Common myeloid progenitor, CD34-positive (primary cell): ENCODE measurements around the gene HOXD3.

Experiments
- CTCF ChIA-PET: fragments of 350-600 bp; sonication (Branson Sonifier 250); formaldehyde crosslinking; loops from one replicate; lab custom pipeline; 2021; ENCODE audit warnings: antibody characterized with exemption; lab: Charles Lee
- POLR2A ChIA-PET: fragments of 350-600 bp; sonication (Branson Sonifier 250); formaldehyde crosslinking; loops from one replicate; lab custom pipeline; 2021; ENCODE audit warnings: antibody characterized with exemption; lab: Charles Lee
- DNase-seq, 3 donors: peaks; one replicate each; pipeline versions ENCODE4 v3.0.0 to v3.0.0-alpha.2; 2013
- H3K27ac ChIP-seq, 2 experiments: 1 replicate in 1 of 2; 2 replicates in 1 of 2; pipeline ENCODE4 v1.7.0; 2013; ENCODE audit warnings: inconsistent platforms in 2 of 2, low read length in 2 of 2, mild to moderate bottlenecking in 2 of 2, low read depth in 1 of 2, moderate library complexity in 1 of 2; ENCODE audit not compliant: severe bottlenecking in 2 of 2, insufficient read depth in 1 of 2, poor library complexity in 1 of 2
- H3K27me3 ChIP-seq, 5 experiments: replicated peaks in 2 of 5; 1 replicate in 3 of 5; 2 replicates in 2 of 5; pipeline versions ENCODE4 v1.6.1 to v1.7.0; 2013; ENCODE audit warnings: low read length in 4 of 5, mild to moderate bottlenecking in 2 of 5, moderate library complexity in 2 of 5, inconsistent platforms in 1 of 5; ENCODE audit not compliant: insufficient read depth in 5 of 5, control insufficient read depth in 4 of 5
- H3K36me3 ChIP-seq, 4 experiments: 1 replicate in 2 of 4; 2 replicates in 2 of 4; pipeline versions ENCODE4 v1.6.1 to v1.7.0; 2013; ENCODE audit warnings: low read length in 3 of 4, control low read depth in 1 of 4, mild to moderate bottlenecking in 1 of 4; ENCODE audit not compliant: control insufficient read depth in 4 of 4, insufficient read depth in 4 of 4
- H3K4me1 ChIP-seq, 4 experiments: 1 replicate in 3 of 4; 2 replicates in 1 of 4; pipeline versions ENCODE4 v1.6.1 to v1.7.1; 2013; ENCODE audit warnings: low read length in 3 of 4, mild to moderate bottlenecking in 3 of 4, control low read depth in 1 of 4, inconsistent platforms in 1 of 4, moderate library complexity in 1 of 4; ENCODE audit not compliant: control insufficient read depth in 4 of 4, insufficient read depth in 4 of 4; ENCODE audit errors: control extremely low read depth in 1 of 4
- H3K4me3 ChIP-seq, 7 experiments: 1 replicate in 4 of 7; 2 replicates in 3 of 7; pipeline versions ENCODE4 v1.5.1 to v1.7.0; 2013; ENCODE audit warnings: mild to moderate bottlenecking in 7 of 7, low read length in 6 of 7, moderate library complexity in 6 of 7, inconsistent platforms in 2 of 7, low read depth in 2 of 7, control low read depth in 1 of 7; ENCODE audit not compliant: insufficient read depth in 4 of 7, control insufficient read depth in 1 of 7; ENCODE audit errors: extremely low read depth in 1 of 7
- H3K9me3 ChIP-seq, 5 experiments: 1 replicate in 4 of 5; 2 replicates in 1 of 5; pipeline versions ENCODE4 v1.6.1 to v1.7.1; 2013; ENCODE audit warnings: low read length in 4 of 5, mild to moderate bottlenecking in 2 of 5, inconsistent platforms in 1 of 5, low read depth in 1 of 5, moderate library complexity in 1 of 5; ENCODE audit not compliant: control insufficient read depth in 4 of 5, insufficient read depth in 2 of 5; ENCODE audit errors: control extremely low read depth in 1 of 5
- WGBS: methylation state at CpG from one replicate; pipeline ENCODE4 v1.1.5; 2013; ENCODE audit not compliant: insufficient coverage; 5-methylcytosine and 5-hydroxymethylcytosine counted together

HOXD3 gene

GRCh38 chr2:176160986-176161824, 4.1 kb downstream of the HOXD3 start:
- no peaks in the 10 kb centered on the region for H3K36me3 ChIP-seq
- H3K4me1 ChIP-seq, result peaks cover 0 to 18% (median 16%) of the 10 kb centered on the region in 4 experiments
- 15% methylated on average over 15 of the region's 22 CpGs for WGBS
- ChIA-PET CTCF (interaction anchor here (1.1 to 2.4 kb wide), 9 partner anchors 10 to 89 kb away, joined by 3 to 13 read pairs (median 4); partner anchors contain the start of gene HOXD4), POLR2A (interaction anchor here (0.6 to 0.8 kb wide), 2 partner anchors 34 to 47 kb away, joined by 3 to 4 read pairs; no protein-coding TSS in a partner anchor)
- H3K27me3 ChIP-seq, result peaks cover 14 to 100% (median 79%) of the 10 kb centered on the region in 5 experiments
- H3K9me3 ChIP-seq, result peaks cover 0 to 18% (median 0%) of the 10 kb centered on the region in 5 experiments
- no peak overlapping the region for H3K27ac ChIP-seq
- no peak for DNase-seq
- no peak overlapping the region for H3K4me3 ChIP-seq

- DNase-seq, result no peak
- CTCF ChIA-PET, result interaction anchor here (0.9 to 2.4 kb wide), 12 partner anchors 9 to 475 kb away, joined by 3 to 13 read pairs (median 4); partner anchors contain the start of gene HOXD4
- H3K4me1 ChIP-seq, result peaks cover 0 to 18% (median 16%) of the 10 kb centered on the region in 4 experiments
- POLR2A ChIA-PET, result interaction anchor here (0.6 to 0.8 kb wide), 2 partner anchors 35 to 48 kb away, joined by 3 to 4 read pairs; no protein-coding TSS in a partner anchor
- no peaks in the 10 kb centered on the region for H3K36me3 ChIP-seq
- H3K4me3 ChIP-seq, result no peak overlapping the region
- 7% methylated on average over 13 of the region's 22 CpGs for WGBS
- H3K27me3 ChIP-seq, result peaks cover 14 to 100% (median 74%) of the 10 kb centered on the region in 5 experiments
- peaks cover 0 to 17% (median 0%) of the 10 kb centered on the region in 5 experiments for H3K9me3 ChIP-seq
- no peak overlapping the region for H3K27ac ChIP-seq
These were observed 4.9 kb downstream of the HOXD3 start for GRCh38 chr2:176161825-176162626.

GRCh38 chr2:176162911-176163671, 6.0 kb downstream of the HOXD3 start:
- Histone ChIP-seq H3K36me3 (no peaks in the 10 kb centered on the region), H3K9me3 (peaks cover 0 to 21% (median 0%) of the 10 kb centered on the region in 5 experiments), H3K27me3 (peaks cover 23 to 100% (median 77%) of the 10 kb centered on the region in 5 experiments), H3K27ac (no peak overlapping the region), H3K4me3 (no peak overlapping the region), H3K4me1 (peaks cover 0 to 16% (median 14%) of the 10 kb centered on the region in 4 experiments)
- no peak for DNase-seq
- ChIA-PET CTCF (interaction anchor here (0.9 to 2.4 kb wide), 9 partner anchors 8 to 474 kb away, joined by 3 to 13 read pairs (median 4); no protein-coding TSS in a partner anchor), POLR2A (no interaction called here)
- 3% methylated on average over 13 of the region's 29 CpGs for WGBS

GRCh38 chr2:176163672-176164056, 6.6 kb downstream of the HOXD3 start:
- WGBS, result 7% methylated on average over 5 of the region's 12 CpGs
- peaks cover 0 to 21% (median 0%) of the 10 kb centered on the region in 5 experiments for H3K9me3 ChIP-seq
- H3K36me3 ChIP-seq, result no peaks in the 10 kb centered on the region
- H3K27me3 ChIP-seq, result peaks cover 23 to 96% (median 75%) of the 10 kb centered on the region in 5 experiments
- no peak overlapping the region for H3K4me3 ChIP-seq
- peaks cover 0 to 16% (median 14%) of the 10 kb centered on the region in 4 experiments for H3K4me1 ChIP-seq
- CTCF ChIA-PET, result interaction anchor here (1.1 kb wide), 1 partner anchor 23 kb away, joined by 4 read pairs; no protein-coding TSS in a partner anchor
- POLR2A ChIA-PET, result no interaction called here
- H3K27ac ChIP-seq, result no peak overlapping the region
- DNase-seq, result no peak

GRCh38 chr2:176164201-176164600, 7.1 kb downstream of the HOXD3 start:
- peaks cover 0 to 16% (median 14%) of the 10 kb centered on the region in 4 experiments for H3K4me1 ChIP-seq
- H3K4me3 ChIP-seq, result no peak overlapping the region
- no peak for DNase-seq
- H3K27me3 ChIP-seq, result peaks cover 23 to 98% (median 80%) of the 10 kb centered on the region in 5 experiments
- ChIA-PET CTCF (interaction anchor here (1.1 to 3.0 kb wide), 3 partner anchors 12 to 24 kb away, joined by 3 to 14 read pairs (median 4); no protein-coding TSS in a partner anchor), POLR2A (no interaction called here)
- H3K27ac ChIP-seq, result no peak overlapping the region
- WGBS, result 16% methylated on average over 9 of the region's 13 CpGs
- H3K9me3 ChIP-seq, result peaks cover 0 to 21% (median 0%) of the 10 kb centered on the region in 5 experiments
- no peaks in the 10 kb centered on the region for H3K36me3 ChIP-seq
